Stimulated activated CD4-positive, alpha-beta T cell treated with anti-CD3 and anti-CD28 coated beads, Interleukin-12 subunit alpha, Interleukin-12 subunit beta, amount 100 ng/mL, for 4 hours (primary cell): Measurements from ENCODE around the gene TMEM270.
"Not testable (repeated sequence)": the region's sequence is repeated elsewhere in the genome, so short reads cannot be mapped to it uniquely, and the experiment has no call there.

Experiments
- DNase-seq: peaks from one replicate; pipeline ENCODE4 v3.0.0-alpha.2; 2020

The TMEM270 gene

DNA sequence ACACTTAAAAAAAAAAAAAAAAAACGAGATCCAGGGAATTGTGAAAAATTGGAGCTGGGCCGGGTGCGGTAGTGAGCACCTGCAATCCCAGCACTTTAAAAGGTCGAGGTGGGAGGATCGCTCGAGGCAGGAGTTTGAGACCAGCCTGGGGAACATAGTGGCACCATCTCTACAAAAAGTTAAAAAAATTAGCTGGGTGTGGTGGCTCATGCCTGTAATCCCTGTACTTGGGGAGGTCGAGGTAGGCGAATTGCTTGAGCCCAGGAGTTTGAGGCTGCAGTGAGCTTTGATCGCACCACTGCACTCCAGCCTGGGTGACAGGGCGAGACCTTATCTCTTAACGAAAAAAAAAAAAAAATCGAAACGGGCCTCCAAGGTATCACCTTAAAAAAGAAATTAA is 28.2 kb upstream of the TMEM270 start:
- DNase-seq, result no peak

DNA sequence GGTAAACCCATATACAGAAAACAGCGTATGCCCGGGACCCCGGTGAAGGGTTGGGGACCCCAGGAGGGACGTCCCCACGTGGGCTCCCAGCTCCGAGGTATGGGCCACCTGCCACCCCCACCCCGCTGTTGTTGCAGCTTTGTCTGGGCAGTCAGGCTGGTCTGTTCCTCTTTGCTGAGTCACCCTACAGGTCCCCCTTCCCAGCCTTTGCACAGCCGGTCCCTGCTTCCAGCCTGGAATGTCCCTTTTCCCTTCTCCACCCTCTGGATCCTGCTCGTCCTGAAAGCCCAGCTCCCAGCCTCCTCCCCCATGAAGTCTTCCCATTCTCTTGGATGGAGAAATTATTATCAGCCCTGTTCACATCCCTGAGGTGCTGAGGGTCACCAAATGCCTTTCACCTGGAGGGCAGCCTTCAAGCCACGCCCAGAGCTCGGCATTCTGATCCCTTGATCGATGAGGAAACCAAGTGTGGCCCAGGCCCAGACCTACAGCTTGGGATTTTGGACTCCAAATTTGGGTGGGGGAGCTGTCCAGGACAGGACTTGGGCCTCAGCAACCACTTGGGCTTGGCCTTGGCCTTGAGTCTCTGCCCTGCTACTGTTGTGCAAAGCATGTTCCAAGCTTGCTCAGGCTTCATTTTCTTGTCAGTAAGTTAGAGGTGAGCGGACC is 27.6 kb upstream of the TMEM270 start:
- DNase-seq, result no peak

DNA sequence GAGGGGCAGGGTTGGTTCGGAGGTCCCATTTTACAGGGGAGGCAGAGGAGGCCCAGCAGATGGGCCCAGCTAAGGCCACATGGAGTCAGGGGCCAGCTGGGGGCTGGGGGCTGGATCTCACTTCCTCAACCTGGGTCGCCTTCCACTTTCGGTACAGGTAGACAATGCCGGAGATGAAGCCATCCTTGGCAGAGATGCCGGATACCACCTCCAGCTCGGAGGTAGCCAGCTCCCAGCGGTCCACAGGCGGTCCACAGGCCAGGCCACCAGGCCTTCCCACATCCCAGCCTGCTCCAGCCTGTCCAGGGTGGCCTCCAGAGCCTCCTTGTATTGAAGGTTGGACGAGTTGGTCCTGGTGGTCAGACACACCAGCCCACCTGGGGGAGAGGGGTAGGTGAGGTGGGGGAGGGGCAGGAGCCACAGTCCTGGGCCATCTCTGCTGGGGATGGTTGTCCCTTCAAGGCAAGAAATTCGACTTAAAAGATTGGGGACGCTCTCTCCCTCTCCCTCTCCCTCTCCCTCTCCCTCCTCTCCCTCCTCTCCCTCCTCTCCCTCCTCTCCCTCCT is 26.2 kb upstream of the TMEM270 start:
- no peak for DNase-seq

DNA sequence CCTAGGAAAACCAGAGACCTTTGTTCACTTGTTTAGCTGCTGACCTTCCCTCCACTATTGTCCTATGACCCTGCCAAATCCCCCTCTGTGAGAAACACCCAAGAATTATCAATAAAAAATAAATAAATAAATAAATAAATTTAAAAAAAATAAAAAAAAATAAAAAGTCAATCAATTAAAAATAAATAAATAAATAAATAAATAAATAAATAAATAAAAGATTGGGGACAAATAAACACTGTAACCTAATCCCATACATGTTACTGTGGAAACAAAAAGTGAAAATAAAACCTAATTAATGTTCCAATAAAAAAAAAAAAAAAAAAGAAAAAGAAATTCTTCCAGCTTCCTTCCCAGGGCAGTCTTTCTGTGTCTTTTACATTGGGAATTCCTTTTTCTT is 23.8 kb upstream of the TMEM270 start:
- not testable (repeated sequence) for DNase-seq

DNA sequence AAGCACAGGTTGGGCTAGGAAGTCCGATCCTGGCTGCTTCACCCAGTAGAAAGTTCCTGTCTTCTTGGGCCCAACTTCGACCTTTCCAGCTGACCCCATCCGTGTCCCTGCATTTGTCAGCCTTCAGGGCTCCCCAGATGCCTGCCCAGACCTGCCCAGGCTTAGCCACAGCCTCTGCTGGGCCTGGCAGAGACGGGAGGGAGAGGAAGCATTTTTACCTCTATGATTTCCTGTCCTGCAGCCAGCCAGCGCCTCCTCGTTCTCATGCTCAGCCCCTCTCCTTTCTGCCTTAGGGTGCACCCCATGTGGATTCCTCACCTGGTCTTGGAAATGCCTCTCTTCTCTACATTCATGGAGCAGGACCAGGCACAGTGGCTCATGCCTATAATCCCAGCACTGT is 22.3 kb upstream of the TMEM270 start:
- DNase-seq, result no peak

DNA sequence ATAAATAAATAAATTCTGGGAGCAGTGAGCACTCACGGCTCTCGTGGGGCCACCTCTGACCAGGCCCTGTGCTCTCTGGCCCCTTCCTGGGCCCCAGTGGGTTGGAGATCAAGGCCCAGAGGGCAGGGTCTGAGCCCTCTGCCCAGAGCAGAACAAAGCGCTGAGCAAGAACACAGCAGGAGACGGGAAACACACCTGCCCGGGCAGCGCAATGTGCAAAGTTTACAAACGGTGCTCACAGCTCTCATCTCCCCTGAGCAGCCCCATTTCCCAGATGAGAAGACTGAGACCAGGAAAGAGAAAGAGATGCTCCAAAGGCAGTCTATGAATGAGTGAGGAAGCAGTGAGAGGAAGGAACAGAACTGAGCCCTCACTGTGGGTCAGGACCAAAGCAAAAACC is 21.7 kb upstream of the TMEM270 start:
- DNase-seq, result no peak

DNA sequence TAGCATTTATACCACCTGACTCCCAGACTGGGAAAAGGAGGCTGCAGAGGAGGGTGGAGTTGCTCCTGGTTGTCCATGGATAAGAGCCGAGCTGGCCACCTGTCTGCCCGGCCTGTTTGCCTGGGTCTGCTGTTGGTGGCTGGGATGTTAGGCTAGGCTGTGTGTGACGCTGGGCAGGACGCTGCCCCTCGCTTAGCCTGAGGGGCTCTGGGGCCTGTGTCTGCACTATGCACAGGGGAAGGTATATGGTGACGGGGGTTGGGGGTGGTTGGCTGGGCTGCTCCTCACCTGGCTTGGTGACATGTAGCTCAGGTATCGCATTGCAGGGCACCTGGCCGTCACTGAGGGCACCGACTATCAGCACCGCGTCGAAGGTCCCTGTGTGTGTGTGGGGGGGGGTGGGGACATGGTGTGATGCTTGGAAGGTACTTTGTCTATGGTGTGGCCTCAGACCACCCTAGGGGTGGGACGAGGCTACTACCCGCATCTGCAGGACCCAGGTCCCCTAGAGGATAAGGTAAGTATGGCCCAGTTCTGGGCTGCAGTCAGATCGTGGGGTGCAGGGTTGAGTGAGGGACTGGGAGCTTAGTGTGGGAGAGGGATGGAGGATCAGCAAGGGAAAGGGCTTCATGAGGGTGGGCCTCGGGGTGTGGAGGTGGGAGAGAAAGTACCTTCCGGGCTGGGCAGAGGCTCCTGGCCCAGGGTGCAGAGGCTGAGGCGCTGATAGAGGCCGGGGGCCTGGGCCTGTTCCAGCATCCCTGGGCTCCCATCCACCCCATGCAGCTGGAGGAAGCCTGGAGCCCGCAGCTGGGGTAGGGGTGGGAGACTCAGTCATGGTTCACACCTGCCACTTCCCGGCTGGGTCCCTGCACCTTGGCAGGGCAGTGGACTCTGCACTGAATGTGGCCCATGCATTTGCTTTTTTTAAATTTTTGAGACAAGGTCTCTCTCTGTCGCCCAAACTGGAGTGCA is 20.9 kb upstream of the TMEM270 start:
- no peak for DNase-seq

DNA sequence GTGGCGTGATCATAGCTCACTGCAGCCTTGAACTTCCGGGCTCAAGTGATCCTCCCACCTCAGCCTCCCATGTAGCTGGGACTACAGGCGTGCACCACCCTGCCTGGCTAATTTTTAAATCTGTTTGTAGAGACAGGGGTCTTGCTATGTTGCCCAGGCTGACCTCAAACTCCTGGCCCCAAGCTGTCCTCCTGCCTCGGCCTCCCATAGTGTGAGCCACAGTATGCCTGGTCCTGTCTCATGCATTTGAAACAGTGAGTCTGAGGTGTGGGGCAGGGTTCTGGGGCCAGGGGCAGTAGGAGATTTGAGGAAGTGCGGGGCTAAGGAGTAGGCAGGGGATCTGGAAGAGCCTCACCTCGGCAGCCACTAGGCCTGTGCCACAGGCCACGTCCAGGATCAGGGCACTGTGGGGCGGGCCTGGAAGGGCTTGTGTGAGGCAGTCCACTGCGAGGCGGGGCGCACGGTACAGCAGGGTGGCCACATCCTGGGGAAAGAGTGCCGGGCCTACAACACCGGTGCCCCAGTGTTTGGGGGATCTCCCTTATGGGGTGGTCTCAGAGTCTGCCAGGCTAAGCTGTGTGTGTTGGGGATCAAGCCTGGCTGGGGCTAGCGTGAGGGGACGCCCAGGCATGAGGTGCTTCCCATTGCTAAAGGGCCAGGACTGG is 20.1 kb upstream of the TMEM270 start:
- DNase-seq, result no peak

DNA sequence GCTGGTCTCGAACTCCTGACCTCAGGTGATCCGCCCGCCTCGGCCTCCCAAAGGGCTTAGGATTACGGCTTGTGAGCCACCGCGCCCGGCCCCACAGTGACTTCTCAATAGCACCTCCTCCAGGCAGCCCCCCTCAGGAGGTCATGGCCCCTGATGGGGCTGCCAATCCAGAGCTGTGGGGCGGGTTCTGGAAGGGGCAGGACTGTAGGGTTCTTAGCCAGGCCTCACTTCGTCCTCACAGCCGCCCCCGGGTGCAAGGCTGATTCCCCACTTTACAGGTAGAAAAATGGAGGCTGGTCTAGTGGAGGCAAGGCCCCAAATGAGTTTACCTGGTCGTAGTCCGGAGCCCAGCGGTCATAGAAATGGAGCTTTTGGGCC is 19.3 kb upstream of the TMEM270 start:
- DNase-seq, result no peak

DNA sequence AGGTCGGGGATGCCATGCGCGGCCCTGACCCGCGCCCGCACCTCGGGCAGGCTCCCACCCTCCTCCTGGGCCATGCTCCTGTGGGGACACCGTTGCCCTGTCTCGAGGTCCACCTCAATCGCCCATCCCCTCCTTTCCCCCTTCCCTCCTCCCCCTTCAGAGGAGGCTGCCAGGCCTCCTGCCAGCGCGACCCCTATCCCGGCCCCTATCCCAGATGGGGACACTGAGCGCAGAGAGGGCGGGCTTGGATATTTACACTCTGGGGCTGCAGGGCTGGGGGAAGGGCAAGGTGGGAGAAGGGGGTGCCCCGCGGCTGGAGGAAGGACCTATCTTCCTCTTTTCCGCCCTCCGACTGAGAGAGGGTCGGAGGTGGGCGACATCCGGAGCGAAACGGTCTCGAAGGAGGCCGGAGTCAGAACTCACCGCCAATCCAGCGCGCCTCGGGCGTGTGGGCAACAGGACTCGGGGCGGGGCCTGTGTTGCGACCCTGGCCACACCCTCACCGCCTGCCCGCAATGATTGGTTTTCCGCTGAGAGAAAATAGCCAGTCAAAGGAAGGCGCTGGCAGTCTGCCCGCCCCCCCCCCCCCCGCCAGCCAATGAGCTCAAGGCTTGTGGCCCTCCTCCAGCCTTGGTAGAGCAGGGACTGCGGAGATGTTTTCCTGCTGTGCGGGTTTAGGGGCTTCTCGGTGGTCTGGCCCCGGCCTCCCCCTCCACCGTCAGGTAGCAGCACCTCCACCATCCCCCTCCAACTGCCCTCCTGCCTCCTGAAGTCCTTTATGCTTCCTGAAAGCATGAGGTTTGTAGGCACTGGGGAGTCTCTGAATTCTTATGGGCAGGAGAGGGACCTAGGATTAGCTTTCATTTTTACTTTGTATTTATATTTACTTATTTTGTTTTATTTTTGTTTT is 18.6 kb upstream of the TMEM270 start, which contains the start of gene METTL27:
METTL27 (minus strand) TSS at position 450 of the 910 bp plus-strand sequence; CDS start at position 74, 376 bp downstream.
- peak; percentile 84 for DNase-seq

DNA sequence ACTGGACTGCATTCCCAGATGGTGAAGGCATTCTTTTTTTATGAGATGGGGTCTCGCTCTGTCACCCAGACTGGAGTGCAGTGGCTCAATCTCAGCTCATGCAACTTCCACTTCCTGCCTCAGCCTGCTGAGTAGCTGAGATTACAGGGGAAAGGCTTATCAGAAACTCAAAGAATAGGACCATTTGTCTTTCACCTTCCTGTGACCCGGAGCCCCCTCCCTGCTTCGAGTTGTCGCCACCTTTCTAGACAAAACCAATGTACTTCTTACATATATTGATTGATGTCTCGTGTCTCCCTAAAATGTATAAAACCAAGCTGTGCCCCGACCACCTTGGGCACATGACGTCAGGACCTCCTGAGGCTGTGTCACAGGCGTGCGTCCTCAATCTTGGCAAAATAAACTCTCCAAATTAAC is 16.8 kb upstream of the TMEM270 start:
- DNase-seq, result no peak

DNA sequence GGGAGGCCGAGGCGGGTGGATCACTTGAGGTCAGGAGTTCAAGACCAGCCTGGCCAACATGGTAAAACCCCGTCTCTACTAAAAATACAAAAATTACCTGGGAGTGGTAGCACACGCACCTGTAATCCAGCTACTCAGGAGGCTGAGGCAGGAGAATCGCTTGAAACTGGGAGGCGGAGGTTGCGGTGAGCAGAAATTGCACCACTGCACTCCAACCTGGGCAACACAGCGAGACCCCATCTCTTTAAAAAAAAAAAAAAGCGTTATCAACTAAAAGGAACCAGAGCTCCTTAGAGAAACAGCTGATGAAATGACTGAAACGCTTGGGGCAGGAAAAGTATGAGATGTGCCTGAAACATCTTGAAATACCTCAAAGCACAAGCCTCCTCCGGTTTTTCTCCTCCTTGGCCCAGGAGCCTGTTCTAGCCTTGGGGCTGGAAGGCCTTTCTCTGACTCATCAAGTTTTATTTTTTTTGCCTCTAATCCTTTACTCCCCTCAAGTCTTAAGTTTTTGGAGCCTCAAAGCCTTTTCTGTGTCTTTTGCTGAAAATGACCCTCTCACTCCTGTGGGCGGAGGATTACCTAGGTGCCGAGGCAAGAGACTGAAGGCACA is 16.0 kb upstream of the TMEM270 start:
- no peak for DNase-seq

DNA sequence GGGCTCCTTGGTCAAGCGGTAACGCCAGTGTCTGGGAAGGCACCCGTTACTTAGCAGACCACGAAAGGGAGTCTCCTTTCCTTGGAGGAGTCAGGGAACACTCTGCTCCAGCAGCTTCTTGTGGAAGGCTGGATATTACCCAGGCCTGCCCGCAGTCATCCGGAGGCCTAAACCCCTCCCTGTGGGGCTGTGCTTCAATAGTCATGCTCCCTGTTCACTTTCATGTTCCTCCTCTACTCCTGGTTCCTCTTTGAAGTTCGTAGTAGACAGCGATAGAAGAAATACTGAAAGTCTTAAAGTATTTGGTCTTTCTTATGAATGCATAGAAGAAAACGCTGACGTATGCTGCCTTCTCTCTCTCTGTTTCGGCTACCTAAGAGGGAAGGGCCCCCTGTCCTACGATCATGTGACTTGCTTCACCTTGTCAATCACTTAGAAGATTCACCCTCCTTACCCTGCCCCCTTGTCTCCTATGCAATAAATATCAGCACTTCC is 15.2 kb upstream of the TMEM270 start:
- not testable (repeated sequence) for DNase-seq

DNA sequence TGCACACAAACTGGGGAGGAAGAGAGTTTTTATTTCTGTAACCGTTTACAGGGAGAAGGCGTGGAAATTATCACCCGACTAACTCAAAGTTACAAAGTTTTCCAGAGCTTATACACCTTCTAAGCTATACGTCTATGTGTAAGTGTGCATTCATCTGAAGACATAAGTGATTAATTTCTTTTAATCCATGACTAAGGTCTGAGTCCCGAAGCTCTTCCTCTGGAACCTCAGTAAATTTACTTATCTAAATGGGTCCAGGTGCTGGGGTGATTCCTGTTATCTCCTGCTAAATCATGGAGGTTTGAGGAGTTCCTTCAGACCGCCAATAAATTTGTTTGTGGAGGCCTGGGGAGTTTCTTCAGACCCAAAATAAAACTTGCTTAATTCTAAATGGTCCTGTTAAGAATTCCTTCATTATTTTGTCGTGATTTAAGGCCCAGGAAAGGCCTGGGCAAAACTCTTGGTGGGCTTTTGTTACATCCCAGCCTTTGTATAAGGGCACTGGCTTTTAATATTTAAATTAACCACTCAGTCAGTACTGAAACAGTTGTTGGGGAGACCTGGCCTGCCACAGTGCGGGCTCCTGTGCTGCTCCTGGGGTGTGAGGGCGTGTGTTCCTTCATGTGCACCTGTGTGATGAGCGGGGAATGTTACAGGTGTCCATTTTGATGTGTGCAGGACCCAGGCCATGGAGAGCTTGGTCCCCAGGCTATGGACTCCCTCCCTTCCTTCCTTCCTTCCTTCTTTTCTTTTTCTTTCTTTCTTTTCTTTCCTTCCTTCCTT is 12.8 kb upstream of the TMEM270 start:
- no peak for DNase-seq

DNA sequence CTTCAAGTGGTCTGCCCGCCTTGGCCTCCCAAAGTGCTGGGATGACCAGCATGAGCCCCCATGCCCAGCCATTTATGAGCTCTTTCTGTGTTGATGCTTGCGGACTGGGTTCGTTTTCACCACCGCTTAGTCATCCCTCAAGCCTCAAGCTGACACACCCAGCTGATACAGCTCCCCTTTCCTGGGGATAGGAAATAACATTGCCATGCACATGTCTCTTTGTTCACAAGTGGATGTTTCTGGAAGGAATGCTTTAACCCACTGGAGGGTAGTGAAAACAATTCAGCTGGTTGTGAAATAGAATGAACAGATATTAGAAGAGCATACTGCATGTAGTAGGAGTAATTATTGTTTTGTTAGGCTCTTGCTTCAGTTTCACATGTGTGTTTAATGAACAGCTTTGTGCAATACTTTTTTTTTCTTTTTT is 10.2 kb upstream of the TMEM270 start:
- DNase-seq, result no peak

DNA sequence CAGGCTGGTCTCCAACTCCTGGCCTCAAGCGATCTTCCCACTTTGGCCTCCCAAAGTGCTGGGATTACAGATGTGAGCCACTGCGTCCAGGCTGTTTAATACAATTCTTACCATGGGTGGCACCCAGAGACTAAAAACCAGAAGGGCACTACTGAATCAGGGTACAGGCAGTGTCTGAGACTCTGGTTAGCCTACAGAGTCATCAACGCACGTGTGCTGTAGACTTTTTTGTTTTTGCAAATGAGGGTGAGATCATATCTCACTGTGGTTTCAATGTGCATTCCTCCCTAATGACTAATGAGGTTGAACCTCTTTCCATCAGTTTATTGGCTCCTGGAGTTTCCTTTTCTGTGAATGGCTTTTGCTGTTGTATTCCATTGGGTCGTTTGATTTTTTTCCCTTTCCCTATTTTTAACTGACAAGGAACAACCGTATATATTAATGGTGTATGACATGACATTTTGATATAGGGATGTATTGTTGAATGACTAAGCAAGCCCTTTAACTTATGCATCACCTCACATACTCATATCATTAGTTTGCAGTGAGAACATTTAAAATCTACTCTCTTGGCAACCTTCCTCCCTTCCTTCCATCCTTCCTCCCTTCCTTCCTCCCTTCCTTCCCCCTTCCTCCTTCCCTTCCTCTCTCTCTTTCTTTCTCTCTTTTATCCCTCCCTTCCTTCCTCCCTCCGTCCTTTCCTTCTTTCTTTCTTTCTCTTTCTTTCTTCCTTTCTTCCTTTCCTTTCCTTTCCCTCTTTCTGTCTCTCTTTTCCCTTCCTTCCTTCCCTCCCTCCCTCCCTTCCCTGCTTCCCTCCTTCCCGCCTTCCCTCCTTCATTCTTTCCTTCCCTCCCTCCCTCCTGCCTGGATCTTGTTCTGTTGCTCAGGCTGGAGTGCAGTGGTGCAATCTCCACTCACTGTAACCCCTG is 9.3 kb upstream of the TMEM270 start:
- DNase-seq, result no peak

DNA sequence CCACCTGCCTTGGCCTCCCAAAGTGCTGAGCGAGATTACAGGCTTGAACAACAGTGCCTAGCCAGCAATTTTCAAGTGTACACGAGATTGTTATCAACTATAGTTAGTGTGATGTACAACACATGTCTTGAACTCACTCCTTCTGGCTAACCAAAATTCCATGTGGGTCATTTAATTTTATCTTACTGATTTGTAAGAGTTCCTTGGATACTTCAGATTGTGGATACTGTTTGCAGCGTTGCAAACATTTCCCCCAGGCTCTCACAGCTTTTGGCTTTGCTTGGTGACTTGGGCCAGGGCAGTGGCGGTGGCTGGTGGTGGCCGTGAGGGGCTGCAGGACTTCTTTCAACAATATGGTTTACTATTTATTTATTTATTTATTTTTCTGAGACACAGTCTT is 8.5 kb upstream of the TMEM270 start:
- DNase-seq, result no peak

DNA sequence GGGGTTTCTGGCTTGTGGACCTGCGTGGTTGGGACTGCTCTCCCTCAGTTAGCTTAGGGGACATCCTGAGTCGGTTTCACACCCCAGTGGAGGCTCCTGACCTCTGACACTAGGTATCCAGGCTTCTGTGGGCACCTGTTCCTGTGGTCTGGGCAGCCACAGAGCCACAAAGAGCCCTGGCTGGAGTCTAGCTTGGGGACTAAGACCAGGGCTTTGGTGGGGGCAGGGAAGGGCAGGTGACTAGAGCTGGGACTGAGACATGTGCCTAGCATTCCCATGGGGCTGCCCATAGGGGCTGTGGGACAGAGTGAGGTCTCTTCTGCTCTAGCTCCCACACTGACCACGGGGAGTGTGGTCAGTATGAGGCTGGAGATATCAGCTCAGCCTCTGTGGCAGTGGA is 4.0 kb upstream of the TMEM270 start:
- DNase-seq, result no peak

DNA sequence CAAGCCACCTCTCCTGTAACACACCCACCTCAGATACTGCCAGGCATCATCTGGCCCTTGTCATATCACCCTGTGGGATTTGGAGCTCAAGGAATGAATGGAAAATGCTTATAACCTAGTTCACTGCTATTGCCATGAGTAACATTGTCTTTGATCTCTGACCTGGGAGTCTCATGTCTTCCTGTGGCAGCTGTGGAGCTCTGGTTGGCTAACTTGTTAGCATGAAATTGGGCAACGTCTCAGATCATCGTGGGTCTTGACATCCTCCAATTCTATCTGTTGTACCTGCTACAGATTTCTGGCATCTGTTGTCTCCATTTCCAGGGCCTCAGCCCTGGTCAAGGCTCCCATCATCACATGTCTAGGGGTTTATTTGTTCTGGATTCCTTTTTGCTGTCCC is 2.2 kb upstream of the TMEM270 start:
- no peak for DNase-seq
